ENCODE results near the gene ALX4.

ALX4 gene

DNA sequence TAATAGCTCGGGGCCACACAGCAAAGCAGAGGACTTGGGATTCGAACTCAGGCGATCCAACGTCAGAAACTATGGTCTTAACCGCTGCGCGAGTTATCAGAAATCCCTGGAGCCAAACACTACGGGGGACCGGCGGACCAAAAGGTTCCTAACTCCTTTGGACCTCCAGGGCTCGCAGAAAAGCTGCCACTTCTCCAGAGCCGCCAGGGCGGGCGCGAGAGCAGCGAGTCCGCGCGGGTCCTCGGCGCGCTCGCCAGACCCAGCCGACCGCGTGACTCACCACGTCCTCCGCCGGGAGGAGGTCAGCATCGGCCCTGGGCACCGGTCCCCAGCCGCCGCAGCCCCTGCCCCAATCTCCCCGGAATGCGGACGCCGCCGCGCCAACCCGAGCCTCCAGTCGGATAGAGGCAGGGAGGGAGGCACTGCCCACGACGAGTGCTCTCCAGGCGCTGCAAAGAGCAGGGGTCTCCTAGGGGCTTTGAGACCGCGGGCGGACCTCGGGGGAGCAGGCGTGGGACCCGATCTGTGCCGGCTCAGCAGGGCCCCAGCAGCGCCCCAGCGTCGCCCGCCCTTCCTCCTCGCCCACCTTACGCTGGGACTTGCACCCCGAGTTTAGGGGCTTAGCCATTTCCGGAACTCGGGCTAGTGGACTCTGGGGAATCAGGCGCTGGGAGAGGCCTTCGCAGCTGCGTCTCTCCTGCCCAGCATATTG, 6.2 kb upstream of the ALX4 start:
- DNase-seq: no peak

DNA sequence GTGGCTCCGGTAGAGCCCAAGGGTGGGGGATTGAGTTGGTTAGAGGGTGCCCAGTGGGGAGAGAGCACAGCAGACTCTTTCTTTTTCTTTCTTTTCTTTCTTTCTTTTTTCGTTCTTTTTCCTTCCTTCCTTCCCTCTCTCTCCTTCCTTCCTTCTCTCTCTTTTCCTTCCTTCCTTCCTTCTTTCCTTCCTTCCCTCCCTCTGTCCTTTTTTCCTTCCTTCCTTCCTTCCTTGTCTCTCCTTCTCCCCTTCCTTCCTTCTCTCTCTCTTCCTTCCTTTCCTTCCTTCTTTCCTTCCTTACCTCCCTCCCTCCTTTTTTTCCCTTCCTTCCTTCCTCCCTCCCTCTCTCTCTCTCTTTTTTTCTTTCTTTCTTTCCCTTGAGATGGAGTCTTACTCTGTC, 4.8 kb upstream of the ALX4 start:
- no peak for DNase-seq

DNA sequence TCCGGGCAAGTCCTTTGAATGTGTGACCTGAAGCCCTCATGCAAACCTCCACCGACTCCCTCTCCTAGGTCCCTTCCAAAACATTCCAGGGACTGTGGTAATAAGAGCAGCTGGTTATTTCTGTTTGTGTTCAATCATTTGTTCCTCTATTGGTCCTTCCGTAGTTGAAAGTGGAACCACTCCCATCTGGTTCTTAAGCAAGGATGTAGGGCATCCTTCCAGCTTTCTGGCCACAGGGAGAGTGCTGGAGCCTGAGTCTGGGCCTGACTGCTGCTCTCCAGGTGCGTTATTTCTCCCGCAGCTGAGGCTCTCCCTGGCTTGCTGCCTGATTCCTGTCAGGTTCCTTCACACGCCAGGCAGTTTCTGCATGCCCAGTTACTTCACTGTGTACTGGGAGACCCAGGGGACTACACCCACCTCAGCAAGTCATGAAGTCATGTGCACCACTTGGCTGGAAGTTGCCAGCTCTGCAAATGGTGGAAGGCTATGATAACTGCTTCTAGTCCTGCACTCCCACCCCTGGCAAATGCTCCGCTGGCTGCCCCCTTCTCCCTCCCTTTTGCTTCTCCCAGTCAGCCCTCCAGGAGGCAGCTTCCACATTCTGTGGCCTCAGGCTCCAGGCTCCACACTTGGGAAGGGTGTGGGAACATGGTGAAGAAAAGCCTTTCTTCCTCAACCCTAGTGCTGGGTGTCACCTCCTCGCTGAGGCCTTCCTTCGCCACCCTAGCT, 4.0 kb upstream of the ALX4 start:
- no peak for DNase-seq

GRCh38 chr11:44312876-44313275, 2.9 kb upstream of the ALX4 start:
- no peak for DNase-seq

- DNase-seq: no peak
Measured at GRCh38 chr11:44311339-44312261, 1.7 kb upstream of the ALX4 start.

DNA sequence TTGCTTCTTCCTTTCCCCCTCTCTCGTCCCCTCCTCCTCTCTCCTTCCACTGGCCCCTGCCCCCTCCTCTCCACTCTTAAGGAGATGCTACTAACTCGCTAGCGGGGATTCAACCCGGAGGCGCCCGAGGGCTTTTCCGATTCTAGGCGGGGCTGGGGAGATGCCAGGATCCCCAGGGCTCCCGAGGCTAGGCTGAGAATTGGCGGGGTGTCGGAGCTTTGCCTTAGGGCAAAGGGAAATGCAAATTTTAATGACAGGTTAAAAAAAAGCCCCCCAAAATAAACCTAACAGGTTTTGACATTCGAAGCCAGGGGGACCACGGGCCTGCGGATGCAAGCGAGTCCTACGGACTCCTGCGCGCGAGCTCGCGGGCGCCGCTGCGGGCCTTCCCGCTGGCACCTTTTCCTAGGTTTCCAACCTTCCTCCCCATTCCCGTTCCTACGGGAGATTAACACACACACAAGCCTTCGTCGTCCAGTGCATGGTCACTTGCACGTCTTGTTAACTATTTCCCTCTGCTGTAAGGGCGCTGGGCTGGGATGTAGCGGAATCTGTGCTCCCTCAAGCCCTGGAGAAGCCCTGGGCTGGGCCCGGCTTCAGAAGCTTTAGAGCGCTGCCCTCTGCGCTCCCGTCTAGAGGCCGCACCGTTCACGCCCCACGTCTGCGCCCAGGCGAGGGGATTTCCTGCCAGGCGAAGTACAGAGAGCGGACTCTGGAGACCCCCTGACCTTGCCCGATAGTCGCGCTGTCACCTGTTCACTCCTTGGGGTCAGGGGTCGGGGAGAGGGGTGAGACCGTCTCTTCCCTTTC, 729 bp upstream of the ALX4 start:
- DNase-seq: no peak

DNA sequence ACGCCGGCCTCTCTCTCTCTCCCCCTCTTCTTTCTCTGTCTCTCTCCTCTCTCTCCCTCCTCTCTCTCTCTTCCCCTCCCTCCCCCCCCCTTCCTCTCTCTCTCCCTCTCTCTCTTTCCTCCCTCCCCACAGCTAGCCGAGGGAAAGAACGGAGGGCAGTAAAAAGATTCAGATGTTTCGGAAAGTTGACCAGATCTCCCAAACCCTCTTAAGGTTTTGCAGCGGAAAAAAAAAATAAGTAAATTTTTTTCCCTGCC, 195 bp upstream of the ALX4 start:
- DNase-seq: no peak

- no peak for DNase-seq
Measured at GRCh38 chr11:44308923-44309477, 939 bp downstream of the ALX4 start.

GRCh38 chr11:44308256-44308922, 1.6 kb downstream of the ALX4 start:
- no peak for DNase-seq

- no peak for DNase-seq
Measured at GRCh38 chr11:44307340-44308099, 2.4 kb downstream of the ALX4 start.

DNA sequence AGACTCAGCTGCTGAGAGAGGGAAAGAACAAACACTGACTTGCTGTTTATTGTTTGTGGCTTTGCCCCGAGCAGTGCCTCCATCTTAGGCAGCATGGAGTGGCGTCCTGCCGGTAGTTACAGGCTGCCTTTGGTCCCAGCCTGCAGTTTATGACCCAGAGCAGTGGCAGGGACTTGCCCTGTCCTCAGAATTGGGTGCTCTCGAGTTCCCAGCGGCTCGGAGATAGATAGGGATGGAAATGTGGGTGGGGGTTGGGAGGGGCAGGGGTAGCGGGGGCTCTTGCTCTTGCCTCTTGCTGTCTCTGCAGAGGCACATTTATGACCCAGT, 3.1 kb downstream of the ALX4 start:
- no peak for DNase-seq

- DNase-seq: no peak
Measured at GRCh38 chr11:44306052-44306917, 3.7 kb downstream of the ALX4 start.

DNA sequence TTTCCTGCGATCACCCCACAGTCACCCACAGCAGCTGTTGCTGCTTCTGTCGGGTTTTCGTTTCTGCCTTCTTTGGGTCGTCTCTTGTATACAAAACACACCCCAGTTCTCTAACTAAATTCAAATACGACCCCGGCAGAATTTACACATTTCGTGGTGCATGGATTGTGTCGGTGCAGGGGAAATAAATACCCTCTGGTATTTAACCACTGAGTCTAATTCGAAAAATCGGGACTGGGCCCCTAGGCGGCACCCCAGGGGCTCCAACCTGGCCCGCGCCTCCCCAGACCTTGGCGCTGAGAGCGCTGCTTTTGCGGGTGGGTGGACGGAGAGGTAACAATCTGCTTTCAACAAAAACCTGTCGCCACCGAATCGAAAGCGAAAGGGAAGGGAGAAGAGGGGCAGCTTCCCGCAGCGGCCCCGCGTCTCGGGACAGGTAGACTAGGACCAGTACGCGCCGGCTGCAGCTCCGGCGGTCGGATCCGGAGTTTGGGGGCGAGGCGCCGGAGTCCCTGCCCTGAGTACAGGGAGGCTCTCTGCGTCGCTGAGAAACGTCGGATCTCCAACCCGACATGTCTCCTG, 4.4 kb downstream of the ALX4 start:
- DNase-seq: no peak

DNA sequence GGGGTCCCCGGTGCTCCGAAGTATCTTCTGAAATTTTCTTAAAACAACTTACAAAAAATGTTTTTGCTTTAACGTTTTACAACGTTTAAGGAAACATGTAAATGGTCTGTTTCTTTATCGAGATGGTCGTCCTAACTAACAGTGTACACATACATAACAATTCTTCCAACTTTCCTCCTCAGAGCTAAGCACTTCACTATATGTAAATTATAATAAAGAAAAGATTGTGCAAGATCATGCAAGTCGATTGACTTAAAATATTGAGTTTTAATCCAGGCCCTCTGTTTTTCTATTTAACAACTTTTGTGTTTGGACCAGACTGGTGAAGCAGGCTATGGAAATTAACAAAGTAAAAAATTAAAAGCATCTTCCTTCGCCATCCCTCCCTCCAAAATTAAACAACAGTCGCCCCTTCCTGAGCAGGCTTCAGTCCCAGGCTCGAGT, 4.9 kb downstream of the ALX4 start:
- DNase-seq: no peak

GRCh38 chr11:44304091-44305025, 5.6 kb downstream of the ALX4 start:
- DNase-seq: no peak

- DNase-seq: no peak
Measured at GRCh38 chr11:44303401-44303938, 6.5 kb downstream of the ALX4 start.

GRCh38 chr11:44301564-44302271, 8.2 kb downstream of the ALX4 start:
- DNase-seq: no peak
